H1 (cell line): Measurements from ENCODE around the gene BORCS6. TPM values are rescaled to one million over a fixed set of nuclear protein-coding genes. Genes with fewer than 3 reads are reported as not detected.

Experiments used
- ASH2L ChIP-seq: fragments of 200-600, 300-600 bp; sonication (generic); IDR thresholded peaks from one replicate; pipeline ENCODE4 v1.7.1; 2017; ENCODE audit warnings: low read length
- CEBPB ChIP-seq: IDR thresholded peaks from 2 replicates; pipeline ENCODE4 v1.6.1; 2012; ENCODE audit warnings: low read depth, low read length
- CREB1 ChIP-seq: IDR thresholded peaks from 2 replicates; pipeline ENCODE4 v1.6.1; 2012; ENCODE audit warnings: inconsistent platforms
- HDAC2 ChIP-seq, 2 experiments: fragments of 300-600 bp in 1 of 2; sonication (generic) in 1 of 2; IDR thresholded peaks; 2 replicates each; pipeline ENCODE4 v1.6.1; 2011 to 2012; ENCODE audit warnings: low read depth in 2 of 2, low read length in 2 of 2, mild to moderate bottlenecking in 2 of 2, moderate library complexity in 2 of 2, borderline replicate concordance in 1 of 2, inconsistent platforms in 1 of 2
- HDAC6 ChIP-seq: IDR thresholded peaks from one replicate; pipeline ENCODE4 v1.7.1; 2012; ENCODE audit warnings: low read depth, mild to moderate bottlenecking, inconsistent platforms, low read length, moderate library complexity
- JUN ChIP-seq: IDR thresholded peaks from 2 replicates; pipeline ENCODE4 v1.6.1; 2011; ENCODE audit warnings: low read depth, mild to moderate bottlenecking, improper control_type of control experiment, low read length
- POU5F1 ChIP-seq: IDR thresholded peaks from 2 replicates; pipeline ENCODE4 v1.6.1; 2011; ENCODE audit warnings: low read depth, mild to moderate bottlenecking, low read length, moderate library complexity
- SAP30 ChIP-seq: fragments of 300-600 bp; sonication (generic); IDR thresholded peaks from 2 replicates; pipeline ENCODE4 v1.7.1; 2012; ENCODE audit warnings: low read length, moderate library complexity, mild to moderate bottlenecking, inconsistent platforms; ENCODE audit not compliant: insufficient read depth, insufficient replicate concordance
- SIRT6 ChIP-seq: IDR thresholded peaks from one replicate; pipeline ENCODE4 v1.7.1; 2012; ENCODE audit warnings: low read length, inconsistent platforms
- SIX5 ChIP-seq: IDR thresholded peaks from 2 replicates; pipeline ENCODE4 v1.6.1; 2011; ENCODE audit warnings: mild to moderate bottlenecking, low read depth, low read length
- SP4 ChIP-seq: IDR thresholded peaks from 2 replicates; pipeline ENCODE4 v1.6.1; 2012; ENCODE audit warnings: low read length, inconsistent platforms
- SUZ12 ChIP-seq: fragments of 200-600 bp; sonication (generic); IDR thresholded peaks from 2 replicates; pipeline ENCODE4 v1.6.1; 2012; ENCODE audit warnings: mild to moderate bottlenecking, inconsistent platforms, low read length, moderate library complexity, mixed read lengths
- TBP ChIP-seq: IDR thresholded peaks from 2 replicates; pipeline ENCODE4 v1.6.1; 2011; ENCODE audit warnings: low read depth, low read length, improper control_type of control experiment
- YY1 ChIP-seq: IDR thresholded peaks from 2 replicates; pipeline ENCODE4 v1.6.1; 2011; ENCODE audit warnings: low read depth, mild to moderate bottlenecking, low read length
- ZNF274 ChIP-seq: IDR thresholded peaks from 2 replicates; pipeline ENCODE4 v1.7.0; 2012; ENCODE audit warnings: low read length, borderline replicate concordance; ENCODE audit errors: extremely low read depth
- polyA plus RNA-seq, 7 experiments: library from polyadenylated mRNA; depleted of rRNA in 3 of 7; stranded (reverse) in 5 of 7; unstranded in 2 of 7; fragments of >200 nt in 5 of 7; fragments of 200-250 nt in 2 of 7; gene quantifications; 1 replicate in 5 of 7; 2 replicates in 1 of 7; 4 replicates in 1 of 7; pipeline versions ENCODE4 v1.2.1 to v1.2.3, GENCODE V29; 2011 to 2013; ENCODE audit warnings: missing spikeins in 2 of 7, mixed read lengths in 2 of 7
- total RNA-seq: library from RNA; stranded (reverse); fragmentation: NEBNext Ultra II Directional; extraction: Animal tissue kit (Norgen Biotek cat#: 25700); gene quantifications from 2 replicates; pipeline ENCODE4 v1.2.1, GENCODE V29; 2021
- TF ChIP-seq, protein P1 (sequence below): IDR thresholded peaks from 2 replicates; pipeline ENCODE4 v1.6.1; 2012; ENCODE audit warnings: low read length, inconsistent platforms
- TF ChIP-seq, protein P2 (sequence below), 3 experiments: IDR thresholded peaks; 1 replicate in 2 of 3; 2 replicates in 1 of 3; pipeline versions ENCODE4 v1.5.1 to v1.6.1; 2011; ENCODE audit warnings: low read length in 3 of 3, mild to moderate bottlenecking in 3 of 3, inconsistent platforms in 2 of 3, low read depth in 1 of 3, moderate library complexity in 1 of 3; ENCODE audit not compliant: insufficient read depth in 1 of 3; ENCODE audit errors: control extremely low read depth in 1 of 3
- TF ChIP-seq, protein P3 (sequence below): IDR thresholded peaks from 2 replicates; pipeline ENCODE4 v1.6.1; 2012; ENCODE audit warnings: inconsistent platforms

The BORCS6 gene
- total and polyA plus RNA-seq, 2 of the 8 experiments (the other 6 are each of a cell fraction or from before 2014, with no cell fraction given) = 3.3 to 3.6 TPM

DNA sequence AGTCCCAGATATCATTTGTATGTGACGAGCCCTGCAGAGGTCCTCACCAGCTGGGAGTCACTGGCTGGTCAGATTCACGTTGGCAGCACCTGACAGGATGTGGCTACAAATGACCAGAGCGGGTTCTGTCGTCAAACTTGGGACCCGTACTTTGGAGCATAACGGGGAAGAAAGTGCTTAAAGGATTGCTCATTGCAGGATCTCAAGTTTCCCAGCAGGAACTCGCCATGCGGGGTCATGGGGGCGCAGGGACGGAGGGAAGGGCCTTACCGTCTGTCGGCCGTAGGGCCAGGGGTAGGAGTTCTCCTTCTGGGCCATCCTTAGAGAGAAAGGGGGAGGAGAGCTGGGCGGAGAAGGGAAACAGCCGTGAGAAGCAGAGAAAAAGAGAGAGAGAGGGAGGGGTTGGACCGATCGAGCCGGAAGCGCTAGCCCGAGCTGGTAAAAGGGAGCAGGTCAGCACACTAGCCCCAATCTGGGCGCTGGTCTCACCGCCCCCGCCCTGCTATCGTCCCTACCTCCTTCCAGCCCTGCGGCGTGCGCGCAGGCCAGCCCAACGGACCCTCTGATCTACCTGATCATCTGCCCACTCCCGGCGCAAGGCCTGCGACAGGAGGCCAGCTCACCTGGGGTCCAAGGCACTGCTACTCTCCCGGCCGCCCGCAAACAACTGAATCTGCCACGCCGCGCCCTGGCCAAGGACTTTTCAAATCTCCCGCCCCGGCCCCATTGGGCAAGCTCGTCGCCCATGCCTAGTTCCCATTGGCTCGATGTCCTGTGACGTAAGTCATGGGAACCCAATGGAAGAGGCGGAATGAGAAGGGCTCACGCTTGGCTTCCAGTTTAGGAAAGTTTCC, 20.2 kb upstream of the BORCS6 start, which contains the start of gene AURKB (continued):
- TF ChIP-seq SP4 (no peak), ASH2L (peak; percentile 38), POU5F1 (no peak), YY1 (no peak), CEBPB (peak; percentile 42; the same call in 1 of the 2 replicates), ZNF274 (no peak), CREB1 (peak; percentile 74), JUN (no peak), HDAC6 (no peak), HDAC2 (IDR thresholded peaks at IDR 0.05; ENCODE audit: borderline replicate concordance in 1 of 2, low read depth in 2 of 2, low read length in 2 of 2) (peak; percentile 78 to 99; a peak in 3 of 4 replicates), SIX5 (no peak), SAP30 (peak; percentile 93), TBP (peak; percentile 94), SUZ12 (no peak), SIRT6 (no peak)
- TF ChIP-seq, protein P1, sequence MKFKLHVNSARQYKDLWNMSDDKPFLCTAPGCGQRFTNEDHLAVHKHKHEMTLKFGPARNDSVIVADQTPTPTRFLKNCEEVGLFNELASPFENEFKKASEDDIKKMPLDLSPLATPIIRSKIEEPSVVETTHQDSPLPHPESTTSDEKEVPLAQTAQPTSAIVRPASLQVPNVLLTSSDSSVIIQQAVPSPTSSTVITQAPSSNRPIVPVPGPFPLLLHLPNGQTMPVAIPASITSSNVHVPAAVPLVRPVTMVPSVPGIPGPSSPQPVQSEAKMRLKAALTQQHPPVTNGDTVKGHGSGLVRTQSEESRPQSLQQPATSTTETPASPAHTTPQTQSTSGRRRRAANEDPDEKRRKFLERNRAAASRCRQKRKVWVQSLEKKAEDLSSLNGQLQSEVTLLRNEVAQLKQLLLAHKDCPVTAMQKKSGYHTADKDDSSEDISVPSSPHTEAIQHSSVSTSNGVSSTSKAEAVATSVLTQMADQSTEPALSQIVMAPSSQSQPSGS = no peak
- TF ChIP-seq, protein P2, sequence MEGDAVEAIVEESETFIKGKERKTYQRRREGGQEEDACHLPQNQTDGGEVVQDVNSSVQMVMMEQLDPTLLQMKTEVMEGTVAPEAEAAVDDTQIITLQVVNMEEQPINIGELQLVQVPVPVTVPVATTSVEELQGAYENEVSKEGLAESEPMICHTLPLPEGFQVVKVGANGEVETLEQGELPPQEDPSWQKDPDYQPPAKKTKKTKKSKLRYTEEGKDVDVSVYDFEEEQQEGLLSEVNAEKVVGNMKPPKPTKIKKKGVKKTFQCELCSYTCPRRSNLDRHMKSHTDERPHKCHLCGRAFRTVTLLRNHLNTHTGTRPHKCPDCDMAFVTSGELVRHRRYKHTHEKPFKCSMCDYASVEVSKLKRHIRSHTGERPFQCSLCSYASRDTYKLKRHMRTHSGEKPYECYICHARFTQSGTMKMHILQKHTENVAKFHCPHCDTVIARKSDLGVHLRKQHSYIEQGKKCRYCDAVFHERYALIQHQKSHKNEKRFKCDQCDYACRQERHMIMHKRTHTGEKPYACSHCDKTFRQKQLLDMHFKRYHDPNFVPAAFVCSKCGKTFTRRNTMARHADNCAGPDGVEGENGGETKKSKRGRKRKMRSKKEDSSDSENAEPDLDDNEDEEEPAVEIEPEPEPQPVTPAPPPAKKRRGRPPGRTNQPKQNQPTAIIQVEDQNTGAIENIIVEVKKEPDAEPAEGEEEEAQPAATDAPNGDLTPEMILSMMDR (IDR thresholded peaks at IDR 0.05; ENCODE audit: control extremely low read depth in 1 of 3, insufficient read depth in 1 of 3, low read depth in 1 of 3, low read length in 3 of 3) = no peak; a peak in 1 of 4 replicates
- TF ChIP-seq, protein P3, sequence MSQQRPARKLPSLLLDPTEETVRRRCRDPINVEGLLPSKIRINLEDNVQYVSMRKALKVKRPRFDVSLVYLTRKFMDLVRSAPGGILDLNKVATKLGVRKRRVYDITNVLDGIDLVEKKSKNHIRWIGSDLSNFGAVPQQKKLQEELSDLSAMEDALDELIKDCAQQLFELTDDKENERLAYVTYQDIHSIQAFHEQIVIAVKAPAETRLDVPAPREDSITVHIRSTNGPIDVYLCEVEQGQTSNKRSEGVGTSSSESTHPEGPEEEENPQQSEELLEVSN = peak; percentile 90
- TF ChIP-seq, all 59 proteins: peak for 22
